Measurements from ENCODE around the gene SPINT3.

GRCh38 chr20:45508068-45508886 lies 7.1 kb downstream of the SPINT3 start:
- TF ChIP-seq ZBTB1 (tag by site-specific recombination; IDR thresholded peaks at IDR 0.05) (no peak), YY1 (tag by site-specific recombination; IDR thresholded peaks at IDR 0.05) (no peak), INSM2 (tag by site-specific recombination; IDR thresholded peaks at IDR 0.05) (no peak), ZSCAN23 (tag by site-specific recombination; IDR thresholded peaks at IDR 0.05) (no peak), CTCF (tag by site-specific recombination; IDR thresholded peaks at IDR 0.05) (no peak), RBAK (tag by site-specific recombination; IDR thresholded peaks at IDR 0.05) (no peak), ZNF792 (tag by site-specific recombination; IDR thresholded peaks at IDR 0.05) (no peak), ZNF521 (tag by site-specific recombination; IDR thresholded peaks at IDR 0.05) (no peak), ZNF785 (tag by site-specific recombination; IDR thresholded peaks at IDR 0.05) (no peak), ZBTB26 (tag by site-specific recombination; optimal IDR thresholded peaks at IDR 0.05) (no peak), ZNF423 (tag by site-specific recombination; IDR thresholded peaks at IDR 0.05) (no peak), ZNF558 (tag by site-specific recombination; IDR thresholded peaks at IDR 0.05) (no peak)
